Hair follicle dermal papilla cell (primary cell): ENCODE results near the gene SEC14L2. TPM values are rescaled to one million over a fixed set of nuclear protein-coding genes. Genes with fewer than 3 reads are reported as not detected.

ENCODE experiments used
- small RNA-seq: library from RNA; depleted of rRNA; stranded (forward); fragments of <200 nt; gene quantifications from one replicate; pipeline ENCODE3, GENCODE V24; 2012
- total RNA-seq: library from RNA; depleted of rRNA; stranded (reverse); fragments of >200 nt; gene quantifications from 2 replicates; pipeline ENCODE4 v1.2.3, GENCODE V29; 2012

Gene SEC14L2
- total RNA-seq, result 15.1 and 16.4 TPM in 2 replicates

GRCh38 chr22:30396871-30397655 is at the start of gene SEC14L2:
Gene SEC14L2, plus strand, starts transcription at chr22:30397018. Its CDS starts 99 bp downstream, at chr22:30397117.

GRCh38 chr22:30356449-30357235 is 40.2 kb upstream of the SEC14L2 start, which contains the start of the genes CCDC157 and SF3A1:
Gene CCDC157, plus strand, starts transcription at chr22:30357007. Its CDS starts 8,994 bp downstream, at chr22:30366001.
Gene SF3A1, minus strand, starts transcription at chr22:30356894. Its CDS starts 102 bp downstream, at chr22:30356792.

GRCh38 chr22:30386960-30387827 is 9.6 kb upstream of the SEC14L2 start, which contains the start of gene RNF215:
Gene RNF215, minus strand, starts transcription at chr22:30387411. Its CDS starts 98 bp downstream, at chr22:30387313.

GRCh38 chr22:30425616-30426387 is 29.0 kb downstream of the SEC14L2 start, which contains the start of gene MTFP1:
Gene MTFP1, plus strand, starts transcription at chr22:30425768. Its CDS starts 112 bp downstream, at chr22:30425880.

GRCh38 chr22:30471616-30472318 is 74.9 kb downstream of the SEC14L2 start, which contains the start of gene SEC14L3:
Gene SEC14L3, minus strand, starts transcription at chr22:30472017. Its CDS starts 59 bp downstream, at chr22:30471958.

Small RNA genes within 50 kb of the gene (small RNA-seq; reads per million reads assigned to genes)
- gene AC004832.3 (not detected), gene RNU6-564P (not detected)

Other genes starting within 250 kb of the SEC14L2 start
- gene LIF, start 150.3 kb upstream of the SEC14L2 start, total RNA-seq, result 2.6 and 3.0 TPM in 2 replicates
- not detected in 2 replicates for gene OSM, start 130.2 kb upstream of the SEC14L2 start, total RNA-seq
- 6.5 and 11.2 TPM in 2 replicates for gene CASTOR1, start 107.5 kb upstream of the SEC14L2 start, total RNA-seq
- gene TBC1D10A, start 70.1 kb upstream of the SEC14L2 start, total RNA-seq, result 31.5 and 36.8 TPM in 2 replicates
- 41.7 and 63.0 TPM in 2 replicates for gene SF3A1, start 40.1 kb upstream of the SEC14L2 start, total RNA-seq
- 2.3 and 4.1 TPM in 2 replicates for gene CCDC157, start 40.0 kb upstream of the SEC14L2 start, total RNA-seq
- gene RNF215, start 9.6 kb upstream of the SEC14L2 start, total RNA-seq, result 18.0 and 22.7 TPM in 2 replicates
- 4.1 and 5.0 TPM in 2 replicates for gene MTFP1, start 28.8 kb downstream of the SEC14L2 start, total RNA-seq
- not detected in 2 replicates for gene SEC14L3, start 75.0 kb downstream of the SEC14L2 start, total RNA-seq
- 0.12 and 0.16 TPM in 2 replicates for gene SEC14L4, start 108.7 kb downstream of the SEC14L2 start, total RNA-seq
- gene SEC14L6, start 149.7 kb downstream of the SEC14L2 start, total RNA-seq, result not detected in 2 replicates
- gene GAL3ST1, start 177.6 kb downstream of the SEC14L2 start, total RNA-seq, result not detected in 2 replicates
- 63.1 and 65.1 TPM in 2 replicates for gene PES1, start 194.9 kb downstream of the SEC14L2 start, total RNA-seq
- 9.9 and 21.4 TPM in 2 replicates for gene TCN2, start 210.2 kb downstream of the SEC14L2 start, total RNA-seq
- 10.2 and 14.0 TPM in 2 replicates for gene SLC35E4, start 238.8 kb downstream of the SEC14L2 start, total RNA-seq